IMR-90 (cell line): ENCODE results near the gene DIPK1B.

Experiments
- BHLHE40 ChIP-seq: fragments of 150-350 bp; IDR thresholded peaks from 2 replicates; pipeline ENCODE4 v1.6.1; 2016; ENCODE audit warnings: mild to moderate bottlenecking, low read depth, low read length
- CEBPB ChIP-seq: IDR thresholded peaks from 2 replicates; pipeline ENCODE4 v1.6.1; 2012; ENCODE audit warnings: low read depth, low read length, improper control_type of control experiment
- CHD1 ChIP-seq: IDR thresholded peaks from 2 replicates; pipeline ENCODE4 v1.6.1; 2012; ENCODE audit warnings: low read depth, low read length, improper control_type of control experiment
- FOS ChIP-seq: fragments of 150-350 bp; IDR thresholded peaks from 2 replicates; pipeline ENCODE4 v1.6.1; 2016; ENCODE audit warnings: low read depth, low read length
- MAZ ChIP-seq: IDR thresholded peaks from 2 replicates; pipeline ENCODE4 v1.6.1; 2012; ENCODE audit warnings: low read depth, mild to moderate bottlenecking, low read length, improper control_type of control experiment, moderate library complexity, borderline replicate concordance
- MXI1 ChIP-seq: IDR thresholded peaks from 2 replicates; pipeline ENCODE4 v1.6.1; 2012; ENCODE audit warnings: low read depth, mild to moderate bottlenecking, low read length, moderate library complexity, borderline replicate concordance
- NFE2L2 ChIP-seq: fragments of 150-350 bp; IDR thresholded peaks from 2 replicates; pipeline ENCODE4 v1.6.1; 2016; ENCODE audit warnings: low read depth, mild to moderate bottlenecking, low read length
- POLR2A ChIP-seq: IDR thresholded peaks from 2 replicates; pipeline ENCODE4 v1.6.1; 2012; ENCODE audit warnings: mild to moderate bottlenecking, low read depth, low read length
- RAD21 ChIP-seq: IDR thresholded peaks from 2 replicates; pipeline ENCODE4 v1.6.1; 2012; ENCODE audit warnings: low read length, improper control_type of control experiment
- RFX5 ChIP-seq: IDR thresholded peaks from 2 replicates; pipeline ENCODE4 v1.8.0; 2012; ENCODE audit warnings: low read depth, mild to moderate bottlenecking, low read length, moderate library complexity
- SMC3 ChIP-seq: fragments of 150-350 bp; IDR thresholded peaks from 2 replicates; pipeline ENCODE4 v1.6.1; 2016; ENCODE audit warnings: low read depth, mild to moderate bottlenecking, antibody characterized with exemption, low read length, moderate library complexity
- TF ChIP-seq, protein P1 (sequence below): conservative IDR thresholded peaks from 2 replicates; pipeline ENCODE4 v1.5.1; 2012; ENCODE audit warnings: mild to moderate bottlenecking, low read depth, low read length, improper control_type of control experiment
- TF ChIP-seq, protein P2 (sequence below): fragments of 150-350 bp; IDR thresholded peaks from 2 replicates; pipeline ENCODE4 v1.6.1; 2017; ENCODE audit warnings: mild to moderate bottlenecking, antibody characterized with exemption, low read length, low read depth
- TF ChIP-seq, protein P3 (sequence below): fragments of 150-350 bp; IDR thresholded peaks from 2 replicates; pipeline ENCODE4 v1.6.1; 2016; ENCODE audit warnings: low read depth, mild to moderate bottlenecking, low read length, moderate library complexity, borderline replicate concordance

DNA sequence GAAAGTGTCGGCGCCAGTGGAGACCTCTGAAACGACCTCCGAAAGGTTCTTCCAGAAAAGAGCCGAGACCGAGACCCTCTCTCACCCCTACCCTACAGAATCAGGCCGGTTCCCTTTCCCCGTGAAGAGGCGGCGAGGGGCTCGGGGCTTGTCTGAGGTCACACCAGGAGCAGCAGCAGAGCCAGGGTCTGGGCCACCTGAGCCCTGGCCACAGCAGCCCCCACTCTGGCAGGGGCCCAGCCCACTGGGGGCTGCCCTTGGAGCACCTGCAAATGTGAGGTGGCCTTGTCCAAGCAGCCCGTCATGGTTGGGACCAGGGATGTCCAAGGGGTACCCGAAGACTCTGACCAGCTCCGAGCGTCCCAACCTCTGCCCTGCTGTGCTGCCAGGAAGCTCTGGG lies 34.3 kb upstream of the DIPK1B start:
- TF ChIP-seq, protein P1, sequence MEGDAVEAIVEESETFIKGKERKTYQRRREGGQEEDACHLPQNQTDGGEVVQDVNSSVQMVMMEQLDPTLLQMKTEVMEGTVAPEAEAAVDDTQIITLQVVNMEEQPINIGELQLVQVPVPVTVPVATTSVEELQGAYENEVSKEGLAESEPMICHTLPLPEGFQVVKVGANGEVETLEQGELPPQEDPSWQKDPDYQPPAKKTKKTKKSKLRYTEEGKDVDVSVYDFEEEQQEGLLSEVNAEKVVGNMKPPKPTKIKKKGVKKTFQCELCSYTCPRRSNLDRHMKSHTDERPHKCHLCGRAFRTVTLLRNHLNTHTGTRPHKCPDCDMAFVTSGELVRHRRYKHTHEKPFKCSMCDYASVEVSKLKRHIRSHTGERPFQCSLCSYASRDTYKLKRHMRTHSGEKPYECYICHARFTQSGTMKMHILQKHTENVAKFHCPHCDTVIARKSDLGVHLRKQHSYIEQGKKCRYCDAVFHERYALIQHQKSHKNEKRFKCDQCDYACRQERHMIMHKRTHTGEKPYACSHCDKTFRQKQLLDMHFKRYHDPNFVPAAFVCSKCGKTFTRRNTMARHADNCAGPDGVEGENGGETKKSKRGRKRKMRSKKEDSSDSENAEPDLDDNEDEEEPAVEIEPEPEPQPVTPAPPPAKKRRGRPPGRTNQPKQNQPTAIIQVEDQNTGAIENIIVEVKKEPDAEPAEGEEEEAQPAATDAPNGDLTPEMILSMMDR: no peak
- TF ChIP-seq NFE2L2: no peak
- TF ChIP-seq POLR2A: no peak
- TF ChIP-seq, protein P2, sequence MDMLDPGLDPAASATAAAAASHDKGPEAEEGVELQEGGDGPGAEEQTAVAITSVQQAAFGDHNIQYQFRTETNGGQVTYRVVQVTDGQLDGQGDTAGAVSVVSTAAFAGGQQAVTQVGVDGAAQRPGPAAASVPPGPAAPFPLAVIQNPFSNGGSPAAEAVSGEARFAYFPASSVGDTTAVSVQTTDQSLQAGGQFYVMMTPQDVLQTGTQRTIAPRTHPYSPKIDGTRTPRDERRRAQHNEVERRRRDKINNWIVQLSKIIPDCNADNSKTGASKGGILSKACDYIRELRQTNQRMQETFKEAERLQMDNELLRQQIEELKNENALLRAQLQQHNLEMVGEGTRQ: no peak
- TF ChIP-seq CEBPB: no peak
- TF ChIP-seq SMC3: no peak
- no peak for TF ChIP-seq RFX5
- no peak for TF ChIP-seq BHLHE40
- TF ChIP-seq FOS: no peak
- TF ChIP-seq, protein P3, sequence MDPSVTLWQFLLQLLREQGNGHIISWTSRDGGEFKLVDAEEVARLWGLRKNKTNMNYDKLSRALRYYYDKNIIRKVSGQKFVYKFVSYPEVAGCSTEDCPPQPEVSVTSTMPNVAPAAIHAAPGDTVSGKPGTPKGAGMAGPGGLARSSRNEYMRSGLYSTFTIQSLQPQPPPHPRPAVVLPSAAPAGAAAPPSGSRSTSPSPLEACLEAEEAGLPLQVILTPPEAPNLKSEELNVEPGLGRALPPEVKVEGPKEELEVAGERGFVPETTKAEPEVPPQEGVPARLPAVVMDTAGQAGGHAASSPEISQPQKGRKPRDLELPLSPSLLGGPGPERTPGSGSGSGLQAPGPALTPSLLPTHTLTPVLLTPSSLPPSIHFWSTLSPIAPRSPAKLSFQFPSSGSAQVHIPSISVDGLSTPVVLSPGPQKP: no peak
- TF ChIP-seq CHD1: no peak
- no peak for TF ChIP-seq MXI1
- TF ChIP-seq RAD21: no peak
- no peak for TF ChIP-seq MAZ
